GM18508 (cell line): ENCODE data around the gene HDAC4.

Experiments used
- ATAC-seq: cut with Tn5 transposase; IDR thresholded peaks from one replicate; pipeline ENCODE4 v1.9.1; 2021; ENCODE audit warnings: moderate number of reproducible peaks; ENCODE audit not compliant: insufficient read depth, unreplicated experiment

HDAC4 gene

GRCh38 chr2:239152239-239152915 lies 248.4 kb downstream of the HDAC4 start:
- no peak for ATAC-seq

GRCh38 chr2:239151201-239152131 lies 249.4 kb downstream of the HDAC4 start:
- ATAC-seq = no peak

GRCh38 chr2:239150125-239151011 lies 250.5 kb downstream of the HDAC4 start:
- ATAC-seq = no peak

GRCh38 chr2:239149501-239149900 lies 251.3 kb downstream of the HDAC4 start:
- no peak for ATAC-seq

- no peak for ATAC-seq
These were observed 252.2 kb downstream of the HDAC4 start for GRCh38 chr2:239148495-239149200.

GRCh38 chr2:239147376-239147775 lies 253.4 kb downstream of the HDAC4 start:
- ATAC-seq = no peak

GRCh38 chr2:239146741-239147181 lies 254.1 kb downstream of the HDAC4 start:
- no peak for ATAC-seq

GRCh38 chr2:239146011-239146641 lies 254.7 kb downstream of the HDAC4 start:
- no peak for ATAC-seq

- ATAC-seq = no peak
These were observed 255.2 kb downstream of the HDAC4 start for GRCh38 chr2:239145601-239146000.

GRCh38 chr2:239145106-239145505 lies 255.7 kb downstream of the HDAC4 start:
- no peak for ATAC-seq

GRCh38 chr2:239144713-239144999 lies 256.2 kb downstream of the HDAC4 start:
- no peak for ATAC-seq

- ATAC-seq = no peak
These were observed 256.7 kb downstream of the HDAC4 start for GRCh38 chr2:239143858-239144712.

GRCh38 chr2:239142806-239143205 lies 258.0 kb downstream of the HDAC4 start:
- no peak for ATAC-seq

- no peak for ATAC-seq
These were observed 258.5 kb downstream of the HDAC4 start for GRCh38 chr2:239142296-239142695.

GRCh38 chr2:239141021-239141760 lies 259.6 kb downstream of the HDAC4 start:
- ATAC-seq = no peak

- no peak for ATAC-seq
These were observed 260.3 kb downstream of the HDAC4 start for GRCh38 chr2:239140346-239141020.

GRCh38 chr2:239139566-239139965 lies 261.3 kb downstream of the HDAC4 start:
- ATAC-seq = no peak
